Measurements from ENCODE around the gene ASAP3. TPM values are rescaled to one million over a fixed set of nuclear protein-coding genes. Genes with fewer than 3 reads are reported as not detected.

The ASAP3 gene
- total and polyA plus RNA-seq, 2 of the 4 experiments (the other 2 are of a cell fraction), result 18.6 to 18.8 TPM

- no peak overlapping the region for H3K18ac ChIP-seq (ENCODE audit: low read depth, low read length)
- no peak overlapping the region for H2BK20ac ChIP-seq (ENCODE audit: low read depth, low read length)
- H3K4me2 ChIP-seq (ENCODE audit: low read depth, low read length), result no peak overlapping the region
- no peak overlapping the region for H2BK120ac ChIP-seq (ENCODE audit: low read depth, low read length)
- in situ Hi-C loops (cut with MboI; ENCODE audit: low sequenced_read_pairs) (loop anchor here (10.0 kb wide), 1 partner anchor 555 kb away; the partner anchor contains the start of gene LACTBL1), intact Hi-C loops (cut with micrococcal nuclease) (loop anchor here (5.0 to 10.0 kb wide), 2 partner anchors 187 to 345 kb away; partner anchors contain the start of gene HNRNPR), dilution Hi-C loops (cut with HindIII; ENCODE audit: low sequenced_read_pairs, unreplicated experiment) (no loop called here)
- no peak overlapping the region for H4K91ac ChIP-seq (ENCODE audit: insufficient read depth, low read depth, low read length)
- no peak overlapping the region for H2BK5ac ChIP-seq (ENCODE audit: low read depth, low read length, poor library complexity, severe bottlenecking)
- no peak overlapping the region for H3K9ac ChIP-seq (ENCODE audit: low read depth, low read length)
- no peaks in the 10 kb centered on the region for H3K27me3 ChIP-seq (ENCODE audit: control insufficient read depth, insufficient read depth, low read length)
- no peak overlapping the region for H3K23ac ChIP-seq (ENCODE audit: low read depth, low read length)
- H3K27ac ChIP-seq (ENCODE audit: insufficient read depth, low read length), result no peak overlapping the region
- no peak overlapping the region; the same call in 1 of the 2 replicates for H2AK5ac ChIP-seq (ENCODE audit: low read depth, low read length)
- H3K79me1 ChIP-seq (ENCODE audit: low read depth in 1 of 2, low read length in 2 of 2), result peaks cover 0 to 7% of the 10 kb centered on the region in 2 experiments; a peak in 1 of 4 replicates
- H2AK9ac ChIP-seq (replicated peaks; ENCODE audit: low read depth, low read length, poor library complexity), result peak overlapping the region; percentile 62
- no peak overlapping the region for H3K4ac ChIP-seq (ENCODE audit: low read depth, low read length)
- no peak overlapping the region; the same call in 2 of the 3 replicates for H2BK15ac ChIP-seq (ENCODE audit: low read depth, low read length)
- no peak for DNase-seq
- ChIA-PET CTCF (no interaction called here), POLR2A (ENCODE audit: unreplicated experiment) (no interaction called here)
- H3K9me3 ChIP-seq (ENCODE audit: control insufficient read depth, insufficient read depth, low read length), result no peaks in the 10 kb centered on the region
- H4K5ac ChIP-seq (ENCODE audit: low read depth, low read length), result no peak overlapping the region
- ATAC-seq (ENCODE audit: low read depth), result no peak
- no peaks in the 10 kb centered on the region for H4K20me1 ChIP-seq (ENCODE audit: insufficient read depth, low read length)
- peaks cover 9% of the 10 kb centered on the region; the same call in 1 of the 2 replicates for H3K4me1 ChIP-seq (ENCODE audit: control insufficient read depth, insufficient read depth, low read length)
- H3K14ac ChIP-seq (replicated peaks; ENCODE audit: low read depth, low read length), result no peak overlapping the region
- no peak overlapping the region for H4K8ac ChIP-seq (ENCODE audit: low read depth in 2 of 2, low read length in 2 of 2)
- no peak for TF ChIP-seq SMC3 (IDR thresholded peaks at IDR 0.05; ENCODE audit: low read depth, low read length)
- TF ChIP-seq CHD1 (IDR thresholded peaks at IDR 0.05; ENCODE audit: low read depth, low read length), result no peak
- TF ChIP-seq MAFK (IDR thresholded peaks at IDR 0.05; ENCODE audit: low read depth, low read length), result no peak
- 0 out of 2 replicates have a peak, but pooled peaks cover 2% of the 10 kb centered on the region for H3K9me1 ChIP-seq (ENCODE audit: insufficient read depth, low read length)
- no peaks in the 10 kb centered on the region for H3K36me3 ChIP-seq (ENCODE audit: control insufficient read depth, insufficient read depth, low read length)
- H3K4me3 ChIP-seq (ENCODE audit: insufficient read depth, low read depth, low read length), result no peak overlapping the region
- 45% methylated on average over 3 of the region's 8 CpGs; no CpG with 5 or more reads in 1 of the 2 experiments for WGBS, 2 experiments (ENCODE audit: extremely low coverage in 2 of 2, insufficient read length in 1 of 2)
- no TSS peak for BruUV-seq (replicated peaks)
- H3K56ac ChIP-seq (ENCODE audit: extremely low read depth, insufficient read depth, low read length), result no peak overlapping the region
- H2AFZ ChIP-seq (replicated peaks; ENCODE audit: low read length, poor library complexity), result no peak overlapping the region
Measured at GRCh38 chr1:23529146-23530086, 45.4 kb upstream of the ASAP3 start.
